Measurements from ENCODE around the gene FILIP1L.
A peak's percentile ranks its signal among the peaks of the same experiment; 100 is the strongest.

Gene FILIP1L

GRCh38 chr3:99939876-99940275 is 174.4 kb downstream of the FILIP1L start:
- Histone ChIP-seq H3K4me1 (ENCODE audit: control insufficient read depth, insufficient read depth, low read length) (peaks cover 1% of the 10 kb centered on the region; the same call in 1 of the 2 replicates), H3K27ac (ENCODE audit: low read length) (no peak overlapping the region), H3K9me3 (ENCODE audit: control insufficient read depth, insufficient read depth, low read length) (no peaks in the 10 kb centered on the region), H3K27me3 (ENCODE audit: control insufficient read depth, insufficient read depth, low read length) (no peaks in the 10 kb centered on the region), H3K36me3 (ENCODE audit: control insufficient read depth, insufficient read depth, low read length) (no peaks in the 10 kb centered on the region), H3K4me3 (ENCODE audit: low read length) (no peak overlapping the region)
- no peak for DNase-seq (ENCODE audit: low read depth, low spot score)
- WGBS (ENCODE audit: insufficient coverage, insufficient read length) = no CpG with 5 or more reads among the region's 1 CpG

GRCh38 chr3:99938270-99938911 is 175.9 kb downstream of the FILIP1L start:
- H3K36me3 ChIP-seq (ENCODE audit: control insufficient read depth, insufficient read depth, low read length) = no peaks in the 10 kb centered on the region
- H3K27ac ChIP-seq (ENCODE audit: low read length) = no peak overlapping the region
- DNase-seq (ENCODE audit: low read depth, low spot score) = no peak
- WGBS (ENCODE audit: insufficient coverage, insufficient read length) = no CpG with 5 or more reads among the region's 3 CpGs
- no peaks in the 10 kb centered on the region for H3K27me3 ChIP-seq (ENCODE audit: control insufficient read depth, insufficient read depth, low read length)
- peaks cover 1% of the 10 kb centered on the region; the same call in 1 of the 2 replicates for H3K4me1 ChIP-seq (ENCODE audit: control insufficient read depth, insufficient read depth, low read length)
- no peak overlapping the region for H3K4me3 ChIP-seq (ENCODE audit: low read length)
- no peaks in the 10 kb centered on the region for H3K9me3 ChIP-seq (ENCODE audit: control insufficient read depth, insufficient read depth, low read length)

- Histone ChIP-seq H3K4me3 (ENCODE audit: low read length) (no peak overlapping the region), H3K36me3 (ENCODE audit: control insufficient read depth, insufficient read depth, low read length) (no peaks in the 10 kb centered on the region), H3K9me3 (ENCODE audit: control insufficient read depth, insufficient read depth, low read length) (no peaks in the 10 kb centered on the region), H3K27me3 (ENCODE audit: control insufficient read depth, insufficient read depth, low read length) (no peaks in the 10 kb centered on the region), H3K27ac (ENCODE audit: low read length) (no peak overlapping the region), H3K4me1 (ENCODE audit: control insufficient read depth, insufficient read depth, low read length) (peaks cover 1% of the 10 kb centered on the region; the same call in 1 of the 2 replicates)
- no CpG with 5 or more reads among the region's 4 CpGs for WGBS (ENCODE audit: insufficient coverage, insufficient read length)
- no peak for DNase-seq (ENCODE audit: low read depth, low spot score)
Measured at GRCh38 chr3:99934975-99935797, 179.1 kb downstream of the FILIP1L start.

DNA sequence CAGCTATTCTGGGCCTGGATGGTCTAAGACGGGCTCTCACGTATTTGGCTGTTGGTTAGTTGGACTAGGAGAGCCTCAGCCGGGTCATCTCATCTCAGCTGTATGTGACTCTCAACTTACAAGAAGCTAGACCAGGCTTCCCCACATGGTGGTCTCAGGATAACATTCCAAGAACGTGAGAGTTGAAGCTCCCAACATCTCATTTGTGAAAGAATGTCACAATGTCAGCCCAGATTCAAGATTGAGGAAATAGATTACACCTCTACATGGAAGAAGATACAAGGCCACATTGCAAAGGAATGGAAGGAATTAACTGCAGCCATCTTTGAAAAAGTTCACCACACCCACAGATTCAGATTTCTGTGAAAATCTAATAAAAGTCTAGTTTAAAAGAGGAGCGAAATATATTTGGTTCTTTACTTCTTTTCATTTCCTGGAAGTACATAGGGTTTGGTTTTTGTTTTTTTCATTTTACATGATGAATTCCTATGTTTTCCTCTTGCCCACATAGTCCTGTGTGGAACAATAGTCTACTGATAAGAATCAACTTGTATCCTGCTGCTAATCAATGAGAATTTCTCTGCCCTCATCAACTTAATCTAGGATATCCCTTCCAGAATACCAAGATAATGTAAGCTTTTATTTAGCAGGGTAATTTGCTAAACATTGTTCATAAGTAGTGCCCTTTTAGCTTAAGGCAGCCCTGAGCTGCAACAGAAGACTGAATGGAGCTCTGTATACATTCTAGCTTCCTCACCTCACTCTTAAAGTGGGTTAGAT is 180.1 kb downstream of the FILIP1L start:
- Histone ChIP-seq H3K4me1 (ENCODE audit: control insufficient read depth, insufficient read depth, low read length) (peaks cover 3% of the 10 kb centered on the region), H3K27me3 (ENCODE audit: control insufficient read depth, insufficient read depth, low read length) (no peaks in the 10 kb centered on the region), H3K4me3 (ENCODE audit: low read length) (no peak overlapping the region), H3K27ac (ENCODE audit: low read length) (no peak overlapping the region), H3K9me3 (ENCODE audit: control insufficient read depth, insufficient read depth, low read length) (no peaks in the 10 kb centered on the region), H3K36me3 (ENCODE audit: control insufficient read depth, insufficient read depth, low read length) (no peaks in the 10 kb centered on the region)
- WGBS (ENCODE audit: insufficient coverage, insufficient read length) = no CpG with 5 or more reads among the region's 5 CpGs
- DNase-seq (ENCODE audit: low read depth, low spot score) = no peak

DNA sequence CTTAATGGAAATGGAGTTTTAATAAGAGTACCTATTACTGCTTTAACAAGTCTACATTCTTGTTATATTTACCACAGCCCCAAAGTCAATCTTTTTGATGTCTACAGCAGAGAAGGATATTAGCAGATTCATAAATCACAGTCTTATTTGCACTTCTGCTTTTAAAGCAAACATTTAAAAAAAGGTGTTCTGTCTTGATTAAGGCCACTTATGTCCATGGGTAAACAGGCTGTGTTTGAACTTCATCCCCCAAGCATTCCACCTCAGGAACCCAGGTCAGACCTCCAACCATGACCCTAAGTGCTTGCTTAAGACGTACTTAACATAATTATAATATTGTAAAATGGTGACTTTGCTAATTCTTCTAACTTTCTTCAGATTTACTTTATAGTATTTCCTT is 183.2 kb downstream of the FILIP1L start:
- no peaks in the 10 kb centered on the region for H3K36me3 ChIP-seq (ENCODE audit: control insufficient read depth, insufficient read depth, low read length)
- H3K4me1 ChIP-seq (ENCODE audit: control insufficient read depth, insufficient read depth, low read length) = peaks cover 8% of the 10 kb centered on the region
- H3K27ac ChIP-seq (ENCODE audit: low read length) = no peak overlapping the region
- H3K27me3 ChIP-seq (ENCODE audit: control insufficient read depth, insufficient read depth, low read length) = no peaks in the 10 kb centered on the region
- H3K4me3 ChIP-seq (ENCODE audit: low read length) = no peak overlapping the region
- no peak for DNase-seq (ENCODE audit: low read depth, low spot score)
- no peaks in the 10 kb centered on the region for H3K9me3 ChIP-seq (ENCODE audit: control insufficient read depth, insufficient read depth, low read length)
- no CpG with 5 or more reads among the region's 1 CpG for WGBS (ENCODE audit: insufficient coverage, insufficient read length)

GRCh38 chr3:99929745-99930139 is 184.6 kb downstream of the FILIP1L start:
- Histone ChIP-seq H3K4me1 (ENCODE audit: control insufficient read depth, insufficient read depth, low read length) (peaks cover 6% of the 10 kb centered on the region), H3K27me3 (ENCODE audit: control insufficient read depth, insufficient read depth, low read length) (no peaks in the 10 kb centered on the region), H3K4me3 (ENCODE audit: low read length) (no peak overlapping the region), H3K27ac (ENCODE audit: low read length) (no peak overlapping the region), H3K36me3 (ENCODE audit: control insufficient read depth, insufficient read depth, low read length) (no peaks in the 10 kb centered on the region), H3K9me3 (ENCODE audit: control insufficient read depth, insufficient read depth, low read length) (no peaks in the 10 kb centered on the region)
- DNase-seq (ENCODE audit: low read depth, low spot score) = no peak
- no CpG with 5 or more reads among the region's 3 CpGs for WGBS (ENCODE audit: insufficient coverage, insufficient read length)

GRCh38 chr3:99928771-99929744 is 185.2 kb downstream of the FILIP1L start:
- Histone ChIP-seq H3K4me3 (ENCODE audit: low read length) (no peak overlapping the region), H3K4me1 (ENCODE audit: control insufficient read depth, insufficient read depth, low read length) (peaks cover 6% of the 10 kb centered on the region), H3K27me3 (ENCODE audit: control insufficient read depth, insufficient read depth, low read length) (no peaks in the 10 kb centered on the region), H3K36me3 (ENCODE audit: control insufficient read depth, insufficient read depth, low read length) (no peaks in the 10 kb centered on the region), H3K27ac (ENCODE audit: low read length) (no peak overlapping the region), H3K9me3 (ENCODE audit: control insufficient read depth, insufficient read depth, low read length) (no peaks in the 10 kb centered on the region)
- DNase-seq (ENCODE audit: low read depth, low spot score) = no peak
- WGBS (ENCODE audit: insufficient coverage, insufficient read length) = no CpG with 5 or more reads among the region's 7 CpGs

GRCh38 chr3:99927671-99928457 is 186.4 kb downstream of the FILIP1L start:
- peak; percentile 35 for DNase-seq (ENCODE audit: low read depth, low spot score)
- Histone ChIP-seq H3K27ac (ENCODE audit: low read length) (no peak overlapping the region), H3K9me3 (ENCODE audit: control insufficient read depth, insufficient read depth, low read length) (no peaks in the 10 kb centered on the region), H3K27me3 (ENCODE audit: control insufficient read depth, insufficient read depth, low read length) (no peaks in the 10 kb centered on the region), H3K4me3 (ENCODE audit: low read length) (no peak overlapping the region), H3K36me3 (ENCODE audit: control insufficient read depth, insufficient read depth, low read length) (no peaks in the 10 kb centered on the region), H3K4me1 (ENCODE audit: control insufficient read depth, insufficient read depth, low read length) (peaks cover 6% of the 10 kb centered on the region)
- whole genome bisulfite sequencing (ENCODE audit: insufficient coverage, insufficient read length) = no CpG with 5 or more reads among the region's 7 CpGs

GRCh38 chr3:99925584-99926230 is 188.6 kb downstream of the FILIP1L start:
- H3K27ac ChIP-seq (ENCODE audit: low read length) = no peak overlapping the region
- no peak overlapping the region for H3K4me3 ChIP-seq (ENCODE audit: low read length)
- H3K4me1 ChIP-seq (ENCODE audit: control insufficient read depth, insufficient read depth, low read length) = peaks cover 10% of the 10 kb centered on the region
- H3K27me3 ChIP-seq (ENCODE audit: control insufficient read depth, insufficient read depth, low read length) = no peaks in the 10 kb centered on the region
- no peaks in the 10 kb centered on the region for H3K36me3 ChIP-seq (ENCODE audit: control insufficient read depth, insufficient read depth, low read length)
- WGBS (ENCODE audit: insufficient coverage, insufficient read length) = no CpG with 5 or more reads among the region's 4 CpGs
- no peaks in the 10 kb centered on the region for H3K9me3 ChIP-seq (ENCODE audit: control insufficient read depth, insufficient read depth, low read length)
- no peak for DNase-seq (ENCODE audit: low read depth, low spot score)

Data from iPS DF 6.9 (cell line).